Neural cell (in vitro differentiated cells): Measurements from ENCODE around the gene ARSI.
A peak's percentile ranks its signal among the peaks of the same experiment; 100 is the strongest.

Experiments
- CTCF ChIP-seq: fragments of 450-650 bp; IDR thresholded peaks from 2 replicates; pipeline ENCODE4 v1.5.1; 2014; ENCODE audit warnings: antibody characterized with exemption, mild to moderate bottlenecking, moderate library complexity; ENCODE audit not compliant: poor library complexity, severe bottlenecking
- EP300 ChIP-seq: fragments of 450-650 bp; conservative IDR thresholded peaks from 2 replicates; pipeline ENCODE4 v1.6.1; 2014; ENCODE audit warnings: antibody characterized with exemption, mild to moderate bottlenecking, moderate library complexity; ENCODE audit not compliant: poor library complexity, severe bottlenecking
- EZH2 ChIP-seq: fragments of 200-600, 300-800 bp; shearing (Covaris generic), sonication (generic); IDR thresholded peaks from 2 replicates; pipeline ENCODE4 v1.6.1; 2014; ENCODE audit warnings: antibody characterized with exemption, low read length, borderline replicate concordance, mild to moderate bottlenecking; ENCODE audit not compliant: insufficient read depth, poor library complexity, severe bottlenecking
- MXI1 ChIP-seq: fragments of 450-650 bp; conservative IDR thresholded peaks from 2 replicates; pipeline ENCODE4 v1.6.1; 2014; ENCODE audit warnings: antibody characterized with exemption, mild to moderate bottlenecking; ENCODE audit not compliant: poor library complexity, severe bottlenecking
- POLR2AphosphoS5 ChIP-seq: IDR thresholded peaks from 2 replicates; pipeline ENCODE4 v1.6.1; 2012
- RAD21 ChIP-seq: fragments of 450-650 bp; conservative IDR thresholded peaks from 2 replicates; pipeline ENCODE4 v1.6.1; 2014; ENCODE audit warnings: antibody characterized with exemption, mild to moderate bottlenecking, moderate library complexity
- REST ChIP-seq: IDR thresholded peaks from 2 replicates; pipeline ENCODE4 v1.6.1; 2012; ENCODE audit warnings: borderline replicate concordance
- SMC3 ChIP-seq: fragments of 450-650 bp; conservative IDR thresholded peaks from 2 replicates; pipeline ENCODE4 v1.6.1; 2014; ENCODE audit warnings: antibody characterized with exemption, mild to moderate bottlenecking, moderate library complexity; ENCODE audit not compliant: poor library complexity
- TAF1 ChIP-seq: IDR thresholded peaks from 2 replicates; pipeline ENCODE4 v1.6.1; 2012; ENCODE audit warnings: low read depth

GRCh38 chr5:150263375-150263775 is 39.3 kb downstream of the ARSI start:
- TF ChIP-seq EZH2 (no peak), CTCF (no peak), EP300 (no peak), MXI1 (no peak), REST (no peak), TAF1 (no peak), POLR2AphosphoS5 (peak; percentile 7), SMC3 (no peak), RAD21 (no peak)
